AG08395 (cell line): ENCODE results near the gene LPAR5.
A peak's percentile ranks its signal among the peaks of the same experiment; 100 is the strongest.

Experiments
- DNase-seq: peaks from one replicate; pipeline ENCODE4 v3.0.0; 2012; ENCODE audit warnings: mixed read lengths, low spot score

Gene LPAR5

DNA sequence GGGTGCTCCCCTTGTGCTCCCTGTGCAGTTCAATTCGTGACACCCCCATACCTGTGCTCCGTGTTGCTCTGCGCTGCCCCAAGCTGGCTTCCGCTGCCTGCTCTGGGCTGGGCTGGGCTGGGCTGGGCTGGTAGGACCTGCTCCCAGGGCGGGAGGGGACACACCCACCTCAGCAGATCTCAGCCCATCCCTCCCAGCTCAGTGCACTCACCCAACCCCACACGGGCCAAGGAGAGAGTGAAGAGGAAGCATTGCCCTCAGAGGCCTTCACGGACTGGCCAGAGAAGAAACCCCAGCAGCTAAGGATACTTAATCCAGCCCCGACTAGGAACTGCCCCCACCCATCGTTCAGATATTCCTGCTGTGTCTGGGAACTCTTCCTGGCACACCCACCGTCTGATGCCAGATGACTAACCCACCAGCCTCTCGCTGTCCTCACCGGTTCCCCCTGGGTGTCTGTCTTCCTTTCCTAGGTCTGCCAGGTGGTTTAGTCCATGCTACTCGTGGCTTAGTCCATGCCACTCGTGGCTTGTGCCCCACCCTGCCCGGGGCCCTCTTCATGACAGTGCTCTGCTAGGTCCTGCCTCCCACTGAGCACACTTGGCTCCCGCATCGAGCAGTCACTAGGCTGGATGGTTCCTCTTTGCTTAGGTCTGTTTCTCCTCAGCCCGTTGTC, at the start of gene LPAR5:
TSS of gene LPAR5 (minus strand) at position 104 of the 676 bp plus-strand sequence. CDS start 14,711 bp downstream, outside the sequence.
- DNase-seq: peak; percentile 52

GRCh38 chr12:6684609-6685008, 48.9 kb upstream of the LPAR5 start:
- no peak for DNase-seq

GRCh38 chr12:6676962-6677361, 41.2 kb upstream of the LPAR5 start:
- no peak for DNase-seq

GRCh38 chr12:6672143-6672542, 36.4 kb upstream of the LPAR5 start:
- DNase-seq: no peak

DNA sequence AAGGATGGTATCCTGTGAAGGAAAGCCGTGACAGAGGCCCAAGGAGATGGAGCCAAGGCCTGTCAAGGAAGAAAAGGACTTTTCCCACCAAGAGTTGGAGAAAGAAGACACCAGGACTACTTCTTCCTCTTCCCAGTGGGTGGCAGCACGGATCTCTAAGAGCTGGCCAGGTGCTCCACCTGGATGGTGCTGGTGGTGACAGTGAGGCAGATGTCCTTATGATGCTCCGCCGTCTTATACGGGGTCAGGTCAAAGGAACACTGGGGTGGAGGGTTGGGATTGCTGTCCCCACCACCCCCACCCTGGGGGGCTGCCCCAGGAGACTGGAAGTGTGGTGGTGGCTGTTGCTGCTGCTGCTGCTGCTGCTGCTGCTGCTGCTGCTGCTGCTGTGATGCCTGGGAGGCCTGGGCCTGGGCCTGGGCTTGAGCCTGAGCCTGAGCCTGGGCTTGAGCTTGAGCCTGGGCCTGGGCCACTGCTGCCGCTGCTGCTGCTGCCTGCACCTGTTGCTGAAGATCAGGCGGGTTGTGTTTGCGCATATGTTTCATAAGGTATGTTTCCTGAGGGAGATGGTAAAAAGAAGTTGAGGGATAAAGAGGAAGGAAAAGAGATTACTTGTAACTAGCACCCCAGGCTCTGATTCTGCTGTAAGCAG, 31.9 kb upstream of the LPAR5 start:
- no peak for DNase-seq

GRCh38 chr12:6666211-6666610, 30.5 kb upstream of the LPAR5 start:
- DNase-seq: no peak

DNA sequence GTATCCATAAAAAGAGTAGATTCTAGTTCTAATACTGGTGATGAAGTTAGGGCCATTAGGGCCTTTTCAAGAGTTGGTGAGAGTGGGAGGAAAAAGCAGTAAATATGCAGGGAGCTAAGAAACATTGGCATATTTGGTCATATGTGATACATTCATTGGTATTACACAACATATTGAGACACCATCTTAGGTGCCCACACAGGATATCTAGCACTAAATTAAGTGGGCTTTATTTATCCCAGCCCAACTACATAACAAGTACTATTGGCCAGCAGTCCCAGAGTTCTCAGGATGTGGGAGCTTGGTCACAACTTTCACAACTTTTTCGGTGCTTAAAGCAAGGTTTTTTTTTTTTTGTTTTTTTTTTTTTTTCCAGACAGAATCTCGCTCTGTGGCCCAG, 29.1 kb upstream of the LPAR5 start:
- no peak for DNase-seq

- peak; percentile 99 for DNase-seq
Observed at GRCh38 chr12:6662906-6663742, 27.4 kb upstream of the LPAR5 start, which contains the start of gene ING4. Gene ING4 (minus strand): TSS chr12:6663119. CDS start chr12:6663101, 18 bp downstream.

GRCh38 chr12:6662602-6662905, 26.8 kb upstream of the LPAR5 start:
- peak; percentile 63 for DNase-seq

- DNase-seq: no peak
Observed at GRCh38 chr12:6653987-6654386, 18.2 kb upstream of the LPAR5 start.

GRCh38 chr12:6653342-6653741, 17.6 kb upstream of the LPAR5 start:
- DNase-seq: no peak

DNA sequence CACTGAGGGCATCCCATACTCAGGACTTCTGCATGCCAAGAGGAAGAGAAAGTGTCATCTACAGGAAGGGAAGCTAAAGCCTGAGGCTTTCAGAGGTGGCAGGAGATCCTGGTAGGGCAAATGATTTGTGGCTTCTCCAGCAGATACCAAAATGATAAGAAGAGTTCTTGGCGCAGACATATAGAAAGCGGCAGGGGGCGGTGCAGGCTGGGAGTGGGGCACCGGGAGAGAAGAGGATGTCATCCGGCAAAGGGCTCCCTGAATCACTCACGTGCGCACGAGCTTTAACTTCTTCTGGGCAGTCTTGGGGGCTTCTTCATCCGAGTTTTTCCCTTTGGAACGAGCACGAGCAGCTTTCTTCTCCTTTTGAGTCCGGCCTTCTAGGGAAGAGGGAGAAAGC, 16.6 kb upstream of the LPAR5 start:
- no peak for DNase-seq

GRCh38 chr12:6650832-6651231, 15.1 kb upstream of the LPAR5 start:
- DNase-seq: no peak

DNA sequence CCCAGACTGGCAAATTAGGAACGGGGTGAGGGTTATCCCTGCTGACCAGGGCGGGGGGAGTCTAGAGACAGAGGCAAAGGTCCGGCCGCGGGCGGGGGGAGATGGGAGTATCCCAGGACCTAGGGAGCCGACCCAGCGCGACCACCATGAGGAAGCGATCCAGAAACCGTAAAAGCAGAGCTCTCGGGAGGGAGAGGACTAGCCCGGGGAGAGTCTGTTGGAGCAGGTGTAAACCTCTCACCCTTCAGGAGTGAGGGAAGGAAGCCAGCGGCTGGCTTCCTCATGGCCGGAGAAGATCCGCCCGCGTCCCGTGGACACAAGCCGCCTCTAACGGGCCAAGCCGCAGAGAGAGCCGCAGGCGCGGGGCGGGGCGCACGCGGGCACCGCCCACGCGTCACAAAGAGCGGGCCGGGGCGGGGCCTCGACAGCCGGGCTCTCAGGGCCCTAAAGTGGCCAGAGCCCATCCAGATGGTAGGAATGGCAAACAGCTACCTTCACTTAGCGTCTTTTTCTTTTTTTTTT, 11.4 kb upstream of the LPAR5 start, which contains the start of gene ACRBP:
TSS of gene ACRBP (minus strand) at position 350 of the 522 bp plus-strand sequence. CDS start at position 284, 66 bp downstream.
- DNase-seq: peak; percentile 68

DNA sequence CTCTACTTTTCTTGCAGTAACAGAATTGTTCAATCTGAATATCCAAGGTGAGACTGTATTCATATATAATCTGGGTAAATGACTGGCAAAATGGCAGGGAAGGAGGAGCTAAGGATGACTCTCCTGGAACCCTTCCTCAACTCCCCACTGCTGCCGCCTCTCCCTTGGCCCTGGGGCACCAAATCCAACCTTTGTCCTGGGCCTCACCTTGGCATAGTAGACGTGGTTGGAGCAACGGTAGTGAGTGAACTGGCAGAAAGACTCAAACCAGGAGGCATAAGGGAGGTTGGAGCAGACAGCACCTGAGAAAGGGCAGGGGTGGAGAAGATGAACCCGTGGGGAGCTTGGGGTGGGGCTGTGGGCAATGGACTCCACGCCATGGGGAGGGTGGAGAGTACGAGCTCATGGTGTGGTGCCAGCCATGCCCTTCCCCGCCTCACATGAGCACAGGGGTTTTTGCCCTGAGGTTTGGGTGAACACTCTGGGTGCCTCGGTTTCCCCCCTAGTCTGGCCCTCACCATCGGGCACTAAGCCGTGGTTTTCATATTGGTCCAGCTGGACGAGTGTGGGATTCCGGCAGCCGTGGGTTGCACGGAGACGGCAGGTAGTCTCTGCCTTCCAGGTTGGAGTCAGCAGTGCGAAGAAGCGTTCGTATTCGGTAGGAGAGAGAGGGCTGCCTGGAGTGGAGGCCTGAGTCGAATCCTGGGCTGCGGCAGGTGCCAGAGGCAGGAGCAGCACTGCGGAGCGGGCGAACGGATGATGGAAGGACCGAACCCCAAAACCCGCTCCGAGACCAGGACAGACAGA, 10.7 kb upstream of the LPAR5 start:
- no peak for DNase-seq

- DNase-seq: no peak
Observed at GRCh38 chr12:6644903-6645302, 9.1 kb upstream of the LPAR5 start.

GRCh38 chr12:6644257-6644596, 8.5 kb upstream of the LPAR5 start:
- DNase-seq: no peak

- DNase-seq: no peak
Observed at GRCh38 chr12:6643569-6644256, 8.0 kb upstream of the LPAR5 start.

DNA sequence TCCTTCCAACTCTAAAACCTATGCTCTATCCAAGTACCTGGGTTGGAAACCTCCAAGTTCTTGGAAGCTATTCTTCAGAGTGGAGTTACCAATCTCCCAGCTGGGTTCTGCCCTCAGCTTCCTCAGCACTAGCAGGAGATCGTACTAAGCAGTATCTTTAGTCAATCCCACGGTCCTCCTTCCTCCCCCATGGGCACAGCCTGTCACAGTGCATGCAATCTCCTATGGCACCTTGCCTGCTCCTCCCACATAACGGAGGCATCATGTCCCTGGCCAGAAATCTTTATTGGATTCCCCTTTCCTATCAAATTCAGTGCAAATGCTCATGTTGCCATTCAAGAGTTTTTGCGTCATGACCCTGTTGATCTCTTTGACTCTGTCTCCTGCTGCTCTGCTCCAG, 5.4 kb upstream of the LPAR5 start:
- DNase-seq: no peak

GRCh38 chr12:6640497-6640896, 4.7 kb upstream of the LPAR5 start:
- no peak for DNase-seq

GRCh38 chr12:6639151-6639801, 3.5 kb upstream of the LPAR5 start:
- no peak for DNase-seq
